Uterus (tissue), 2 donors: ENCODE measurements around the gene UBE2N.

Source experiments
- CTCF ChIP-seq, 4 experiments: fragments of 200-600 bp in 2 of 4; fragments of 450-650 bp in 2 of 4; sonication (generic) in 2 of 4; IDR thresholded peaks; one replicate each; pipeline ENCODE4 v1.5.1; 2016 to 2019; ENCODE audit warnings: antibody characterized with exemption in 4 of 4, mild to moderate bottlenecking in 2 of 4, moderate library complexity in 1 of 4
- POLR2A ChIP-seq, 2 donors: fragments of 450-650 bp; IDR thresholded peaks; one replicate each; pipeline ENCODE4 v1.6.1; 2016; ENCODE audit warnings: antibody characterized with exemption in 2 of 2, mild to moderate bottlenecking in 1 of 2, moderate library complexity in 1 of 2

- no peak for TF ChIP-seq POLR2A (IDR thresholded peaks at IDR 0.05)
- TF ChIP-seq CTCF (IDR thresholded peaks at IDR 0.05): no peak
Observed at GRCh38 chr12:93387780-93388179, 54.0 kb downstream of the UBE2N start.
